ENCODE data around the gene GALNT1. TPM values are rescaled to one million over a fixed set of nuclear protein-coding genes. Genes with fewer than 3 reads are reported as not detected.

The GALNT1 gene
- total and polyA plus RNA-seq, 9 of the 15 experiments (the other 6 are each of a cell fraction or from before 2014, with no cell fraction given) = 14.4 to 54.1 (median 36.6) TPM

DNA sequence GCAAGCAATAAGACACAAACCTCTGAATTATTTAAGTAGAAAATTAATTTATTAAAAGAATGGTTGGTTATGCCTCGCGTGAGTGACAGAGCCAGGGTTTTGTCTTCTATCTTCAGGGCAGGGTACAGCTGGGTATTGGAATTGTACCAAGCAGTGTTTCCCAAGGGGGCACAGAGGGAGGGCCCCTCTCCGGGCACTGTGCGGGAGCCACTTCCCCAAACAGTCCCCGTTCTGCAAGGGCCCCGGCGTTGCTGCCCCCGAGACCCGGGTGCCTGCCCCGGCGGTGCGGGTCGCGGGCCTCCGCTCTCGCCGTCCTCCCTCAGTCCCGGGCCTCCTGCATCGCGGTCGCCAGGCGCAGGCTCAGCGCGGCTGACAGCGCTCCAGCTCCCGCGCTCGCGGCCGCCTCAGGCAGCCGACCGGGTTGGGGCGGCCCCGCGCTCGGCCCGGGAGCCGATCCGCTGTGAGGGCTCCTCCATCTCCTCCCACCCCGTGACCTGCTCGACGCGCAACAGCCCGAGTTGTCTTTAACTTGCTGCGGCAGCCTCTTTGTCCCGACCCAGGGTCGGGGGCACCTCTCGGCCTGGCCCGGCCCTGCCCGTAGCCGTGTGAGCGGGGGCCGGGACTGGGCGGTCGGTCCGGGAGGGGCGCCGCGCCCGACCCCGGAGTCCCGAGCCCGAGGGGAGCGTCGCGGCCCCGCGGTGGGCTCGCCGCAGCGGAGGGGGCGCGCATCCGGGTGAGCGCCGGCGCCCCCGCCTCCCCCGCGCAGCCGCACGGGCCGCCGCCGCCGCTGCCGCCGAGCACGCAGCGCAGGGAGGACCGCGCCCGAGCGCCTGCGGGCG is 620 bp upstream of the GALNT1 start (continued):
- TF ChIP-seq TCF3 (CRISPR knock-in tag; IDR thresholded peaks at IDR 0.05) (0 out of 2 replicates have a peak, but pooled peaks have one; percentile 5), ZNF780A (CRISPR knock-in tag; IDR thresholded peaks at IDR 0.05) (no peak), MAFF (IDR thresholded peaks at IDR 0.05; ENCODE audit: low read length) (no peak), ZSCAN29 (IDR thresholded peaks at IDR 0.05) (no peak), POLR2G (IDR thresholded peaks at IDR 0.05; ENCODE audit: low read depth, low read length) (peak; percentile 83), C11orf30 (IDR thresholded peaks at IDR 0.05; ENCODE audit: low read depth) (no peak), SPI1 (IDR thresholded peaks at IDR 0.05; ENCODE audit: borderline replicate concordance, low read depth, low read length) (0 out of 2 replicates have a peak, but pooled peaks have one; percentile 17), ZNF121 (CRISPR knock-in tag; conservative IDR thresholded peaks at IDR 0.05) (no peak), SUPT5H (IDR thresholded peaks at IDR 0.05) (no peak), RBM14 (IDR thresholded peaks at IDR 0.05; ENCODE audit: borderline replicate concordance, insufficient read depth, low read depth, low read length) (no peak), GABPA (tag; conservative IDR thresholded peaks at IDR 0.05; ENCODE audit: low read depth) (no peak)
- TF ChIP-seq, protein P1, sequence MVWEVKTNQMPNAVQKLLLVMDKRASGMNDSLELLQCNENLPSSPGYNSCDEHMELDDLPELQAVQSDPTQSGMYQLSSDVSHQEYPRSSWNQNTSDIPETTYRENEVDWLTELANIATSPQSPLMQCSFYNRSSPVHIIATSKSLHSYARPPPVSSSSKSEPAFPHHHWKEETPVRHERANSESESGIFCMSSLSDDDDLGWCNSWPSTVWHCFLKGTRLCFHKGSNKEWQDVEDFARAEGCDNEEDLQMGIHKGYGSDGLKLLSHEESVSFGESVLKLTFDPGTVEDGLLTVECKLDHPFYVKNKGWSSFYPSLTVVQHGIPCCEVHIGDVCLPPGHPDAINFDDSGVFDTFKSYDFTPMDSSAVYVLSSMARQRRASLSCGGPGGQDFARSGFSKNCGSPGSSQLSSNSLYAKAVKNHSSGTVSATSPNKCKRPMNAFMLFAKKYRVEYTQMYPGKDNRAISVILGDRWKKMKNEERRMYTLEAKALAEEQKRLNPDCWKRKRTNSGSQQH (CRISPR knock-in tag; IDR thresholded peaks at IDR 0.05) = no peak
- TF ChIP-seq, protein P2, sequence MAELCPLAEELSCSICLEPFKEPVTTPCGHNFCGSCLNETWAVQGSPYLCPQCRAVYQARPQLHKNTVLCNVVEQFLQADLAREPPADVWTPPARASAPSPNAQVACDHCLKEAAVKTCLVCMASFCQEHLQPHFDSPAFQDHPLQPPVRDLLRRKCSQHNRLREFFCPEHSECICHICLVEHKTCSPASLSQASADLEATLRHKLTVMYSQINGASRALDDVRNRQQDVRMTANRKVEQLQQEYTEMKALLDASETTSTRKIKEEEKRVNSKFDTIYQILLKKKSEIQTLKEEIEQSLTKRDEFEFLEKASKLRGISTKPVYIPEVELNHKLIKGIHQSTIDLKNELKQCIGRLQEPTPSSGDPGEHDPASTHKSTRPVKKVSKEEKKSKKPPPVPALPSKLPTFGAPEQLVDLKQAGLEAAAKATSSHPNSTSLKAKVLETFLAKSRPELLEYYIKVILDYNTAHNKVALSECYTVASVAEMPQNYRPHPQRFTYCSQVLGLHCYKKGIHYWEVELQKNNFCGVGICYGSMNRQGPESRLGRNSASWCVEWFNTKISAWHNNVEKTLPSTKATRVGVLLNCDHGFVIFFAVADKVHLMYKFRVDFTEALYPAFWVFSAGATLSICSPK (IDR thresholded peaks at IDR 0.05; ENCODE audit: borderline replicate concordance) = no peak

All from K562 (cell line).